DOHH2 (cell line): ENCODE data around the gene ZNF346.

Experiments
- CTCF ChIP-seq: fragments of 200-600 bp; sonication (generic); IDR thresholded peaks from one replicate; pipeline ENCODE4 v1.5.1; 2014; ENCODE audit warnings: antibody characterized with exemption, mild to moderate bottlenecking, low read depth, low read length; ENCODE audit not compliant: poor library complexity, severe bottlenecking
- EZH2phosphoT487 ChIP-seq: fragments of 200-600 bp; sonication (generic); IDR thresholded peaks from 2 replicates; pipeline ENCODE4 v1.6.1; 2017; ENCODE audit warnings: borderline replicate concordance, mild to moderate bottlenecking, antibody characterized with exemption, low read length, moderate library complexity, mixed read lengths

- TF ChIP-seq CTCF: no peak
- no peak for TF ChIP-seq EZH2phosphoT487
Measured at GRCh38 chr5:177036921-177037320, 14.4 kb downstream of the ZNF346 start.
